MCF 10A (cell line): ENCODE measurements around the gene IDH2. TPM values are rescaled to one million over a fixed set of nuclear protein-coding genes. Genes with fewer than 3 reads are reported as not detected.

Experiments
- BruUV-seq: library from RNA; stranded (reverse); fragments of 400-500 nt; replicated peaks from 2 replicates; lab custom pipeline; 2021; lab: Mats Ljungman, UMichigan
- CTCF ChIA-PET: fragments of 300-600 bp; sonication (Branson Sonifier 250); formaldehyde crosslinking; extraction: SDS; loops from one replicate; lab custom pipeline; 2021; ENCODE audit warnings: antibody characterized with exemption, inconsistent platforms; lab: Yijun Ruan, JAX
- POLR2A ChIA-PET: fragments of 300-600, 350-650 bp; sonication (Branson Sonifier 250); formaldehyde crosslinking; extraction: SDS; loops from one replicate; lab custom pipeline; 2020; ENCODE audit warnings: antibody characterized with exemption, inconsistent platforms; lab: Yijun Ruan, JAX
- DNase-seq: peaks from one replicate; pipeline ENCODE4 v3.0.0-alpha.2; 2018; ENCODE audit not compliant: unreplicated experiment
- H3K27ac Mint-ChIP-seq: one replicate; pipeline ENCODE4 v1.8.0; 2022; ENCODE audit warnings: mild to moderate bottlenecking, low read depth, mixed read lengths; ENCODE audit not compliant: unreplicated experiment
- H3K27me3 Mint-ChIP-seq: one replicate; pipeline ENCODE4 v1.8.0; 2022; ENCODE audit warnings: mixed read lengths; ENCODE audit not compliant: insufficient read depth, unreplicated experiment
- H3K36me3 Mint-ChIP-seq: one replicate; pipeline ENCODE4 v1.8.0; 2022; ENCODE audit warnings: mild to moderate bottlenecking, moderate library complexity, mixed read lengths; ENCODE audit not compliant: insufficient read depth, unreplicated experiment
- H3K4me1 Mint-ChIP-seq: one replicate; pipeline ENCODE4 v1.8.0; 2022; ENCODE audit warnings: mixed read lengths; ENCODE audit not compliant: insufficient read depth, unreplicated experiment
- H3K4me3 Mint-ChIP-seq: one replicate; pipeline ENCODE4 v1.8.0; 2022; ENCODE audit warnings: mild to moderate bottlenecking, moderate library complexity, mixed read lengths; ENCODE audit not compliant: unreplicated experiment
- H3K9me3 Mint-ChIP-seq: one replicate; pipeline ENCODE4 v1.8.0; 2022; ENCODE audit warnings: mixed read lengths; ENCODE audit not compliant: unreplicated experiment
- CTCF ChIP-seq: fragments of 200-600 bp; IDR thresholded peaks from one replicate; pipeline ENCODE4 v1.8.0; 2022; ENCODE audit warnings: antibody characterized with exemption, mild to moderate bottlenecking; ENCODE audit not compliant: unreplicated experiment
- intact Hi-C: fragments of 100-400 bp; cut with micrococcal nuclease; formaldehyde crosslinking; loops from 2 replicates; pipeline ENCODE4 v1.14.1; 2022
- total RNA-seq: library from RNA; stranded (reverse); gene quantifications from 2 replicates; pipeline ENCODE4 v1.2.3, GENCODE V29; 2022

Gene IDH2
- total RNA-seq, 1 experiment from 2014 or later: 10.2 TPM

GRCh38 chr15:90087454-90088154 is 14.7 kb downstream of the IDH2 start:
- peaks cover 10% of the 10 kb centered on the region for H3K36me3 Mint-ChIP-seq
- intact Hi-C loops: loop anchor here (2.0 to 5.0 kb wide), 3 partner anchors 145 to 347 kb away; partner anchors contain the start of genes CIB1 and GDPGP1
- H3K27me3 Mint-ChIP-seq: no peaks in the 10 kb centered on the region
- peak; percentile 70 for DNase-seq
- no peak overlapping the region for H3K4me3 Mint-ChIP-seq
- H3K4me1 Mint-ChIP-seq: no peaks in the 10 kb centered on the region
- POLR2A ChIA-PET: interaction anchor here (0.5 to 3.4 kb wide), 8 partner anchors 12 to 194 kb away, joined by 3 to 21 read pairs (median 9); partner anchors contain the start of genes AP3S2, ARPIN, CIB1 and IDH2
- CTCF ChIA-PET: interaction anchor here (0.6 to 7.0 kb wide), 24 partner anchors 10 to 336 kb away, joined by 3 to 100 read pairs (median 4); partner anchors contain the start of gene ARPIN
- no peak overlapping the region for H3K27ac Mint-ChIP-seq
- peak; percentile 28 for TF ChIP-seq CTCF
- BruUV-seq: no TSS peak
- peaks cover 7% of the 10 kb centered on the region for H3K9me3 Mint-ChIP-seq

GRCh38 chr15:90086868-90087268 is 15.4 kb downstream of the IDH2 start:
- Mint-ChIP-seq H3K27me3 (no peaks in the 10 kb centered on the region), H3K9me3 (no peaks in the 10 kb centered on the region), H3K36me3 (peaks cover 6% of the 10 kb centered on the region), H3K4me1 (no peaks in the 10 kb centered on the region), H3K4me3 (no peak overlapping the region), H3K27ac (no peak overlapping the region)
- no TSS peak for BruUV-seq
- peak; percentile 83 for TF ChIP-seq CTCF
- intact Hi-C loops: loop anchor here (1.0 to 5.0 kb wide), 4 partner anchors 145 to 346 kb away; partner anchors contain the start of genes CIB1 and GDPGP1
- DNase-seq: peak; percentile 76
- ChIA-PET POLR2A (interaction anchor here (0.7 to 3.4 kb wide), 11 partner anchors 11 to 369 kb away, joined by 3 to 21 read pairs (median 5); partner anchors contain the start of genes AP3S2, ARPIN, CIB1 and IDH2), CTCF (interaction anchor here (0.6 to 7.0 kb wide), 28 partner anchors 9 to 722 kb away, joined by 3 to 100 read pairs (median 4); partner anchors contain the start of gene ARPIN)

- CTCF ChIA-PET: interaction anchor here (0.6 to 7.0 kb wide), 20 partner anchors 10 to 390 kb away, joined by 3 to 100 read pairs (median 6); partner anchors contain the start of gene AP3S2
- BruUV-seq: no TSS peak
- no peak for DNase-seq
- H3K27ac Mint-ChIP-seq: no peak overlapping the region
- H3K27me3 Mint-ChIP-seq: no peaks in the 10 kb centered on the region
- POLR2A ChIA-PET: interaction anchor here (0.6 to 3.4 kb wide), 6 partner anchors 10 to 192 kb away, joined by 3 to 21 read pairs (median 15); partner anchors contain the start of genes AP3S2 and ARPIN
- H3K9me3 Mint-ChIP-seq: no peaks in the 10 kb centered on the region
- H3K4me3 Mint-ChIP-seq: no peak overlapping the region
- intact Hi-C loops: loop anchor here (5.0 kb wide), 2 partner anchors 147 to 323 kb away; partner anchors contain the start of genes CIB1 and GDPGP1
- H3K4me1 Mint-ChIP-seq: no peaks in the 10 kb centered on the region
- peaks cover 13% of the 10 kb centered on the region for H3K36me3 Mint-ChIP-seq
- TF ChIP-seq CTCF: no peak
Observed at GRCh38 chr15:90085565-90085964, 16.7 kb downstream of the IDH2 start.
